ENCODE measurements around the gene CUTA.
A peak's percentile ranks its signal among the peaks of the same experiment; 100 is the strongest.

The CUTA gene, protein sequence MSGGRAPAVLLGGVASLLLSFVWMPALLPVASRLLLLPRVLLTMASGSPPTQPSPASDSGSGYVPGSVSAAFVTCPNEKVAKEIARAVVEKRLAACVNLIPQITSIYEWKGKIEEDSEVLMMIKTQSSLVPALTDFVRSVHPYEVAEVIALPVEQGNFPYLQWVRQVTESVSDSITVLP

DNA sequence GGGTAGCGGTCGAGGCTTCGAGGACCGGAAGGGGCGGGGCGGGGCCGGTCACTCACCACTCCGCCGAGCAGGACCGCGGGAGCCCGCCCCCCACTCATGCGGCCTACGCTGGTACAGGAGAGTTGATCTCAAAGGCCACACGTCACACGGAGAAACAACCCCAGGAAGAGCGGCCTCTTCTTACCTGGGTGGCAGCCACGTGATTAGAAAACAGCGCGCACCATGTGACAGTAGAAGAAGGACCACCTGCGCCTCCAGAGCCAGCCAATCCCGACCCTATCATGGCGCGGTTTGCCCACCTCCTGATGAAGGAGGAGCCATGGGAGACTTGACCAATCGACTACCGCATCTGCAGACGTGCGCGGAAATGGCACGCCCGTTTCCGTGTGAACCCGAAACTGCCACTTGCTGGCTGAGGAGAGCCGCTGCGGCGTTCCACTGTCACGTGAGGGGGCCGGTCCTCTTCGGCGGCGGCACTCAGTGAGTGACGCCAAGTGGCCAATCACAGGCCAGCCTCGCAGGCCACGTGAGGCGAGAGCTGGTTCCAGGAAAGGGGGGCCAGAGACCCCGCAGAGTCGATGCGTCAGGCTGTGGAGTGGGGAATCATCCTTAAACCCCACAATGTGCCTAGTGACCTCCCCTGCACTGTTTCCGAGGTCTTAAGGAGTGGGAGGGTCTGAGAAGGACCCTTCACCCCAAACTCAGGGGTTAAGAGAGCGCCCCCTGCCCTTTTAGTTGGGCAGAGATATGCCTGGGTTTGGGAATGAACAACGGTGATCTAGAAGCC lies at the start of gene CUTA:
TSS of gene CUTA (minus strand) at position 205 of the 787 bp plus-strand sequence. CDS start at position 98, 107 bp downstream.
- peak; percentile 96 for DNase-seq

DNA sequence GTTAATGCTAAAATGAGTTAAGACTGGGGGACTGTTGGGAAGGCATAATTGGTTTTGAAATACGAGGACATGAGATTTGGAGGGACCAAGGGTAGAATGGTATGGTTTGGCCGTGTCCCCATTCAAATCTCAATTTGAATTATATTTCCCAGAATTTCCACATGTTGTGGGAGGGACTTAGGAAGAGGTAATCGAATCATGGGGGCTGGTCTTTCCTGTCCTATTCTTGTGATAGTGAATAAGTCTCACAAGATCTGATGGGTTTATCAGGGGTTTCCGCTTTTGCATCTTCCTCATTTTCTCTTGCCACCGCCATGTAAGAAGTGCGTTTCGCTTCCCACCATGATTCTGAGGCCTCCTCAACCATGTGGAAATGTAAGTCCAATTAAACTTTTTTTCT lies 49.2 kb upstream of the CUTA start:
- DNase-seq, result no peak

DNA sequence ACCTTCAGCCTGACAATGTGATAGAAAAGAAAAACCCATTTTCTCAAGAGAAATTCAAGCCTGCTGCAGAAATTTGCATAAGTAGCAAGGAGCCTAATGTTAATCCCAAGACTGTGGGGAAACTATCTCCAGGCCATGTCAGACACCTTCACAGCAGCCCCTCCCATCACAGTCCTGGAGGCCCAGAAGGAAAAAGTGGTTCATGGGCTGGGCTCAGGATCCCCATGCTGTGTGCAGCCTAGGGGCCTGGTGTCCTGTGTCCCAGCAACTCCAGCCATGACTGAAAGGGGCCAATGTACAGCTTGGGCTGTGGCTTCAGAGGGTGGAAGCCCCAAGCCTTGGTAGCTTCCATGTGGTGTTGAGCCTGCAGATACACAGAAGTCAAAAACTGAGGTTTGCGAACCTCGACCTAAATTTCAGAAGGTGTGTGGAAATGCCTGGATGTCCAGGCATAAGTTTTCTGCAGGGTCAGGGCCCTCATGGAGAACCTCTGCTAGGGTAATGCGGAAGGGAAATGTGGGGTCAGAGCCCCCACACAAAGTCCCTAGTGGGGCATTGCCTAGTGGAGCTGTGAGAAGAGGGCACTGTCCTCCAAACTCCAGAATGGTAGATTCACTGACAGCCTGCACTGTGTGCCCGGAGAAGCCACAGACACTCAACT lies 48.3 kb upstream of the CUTA start:
- no peak for DNase-seq

DNA sequence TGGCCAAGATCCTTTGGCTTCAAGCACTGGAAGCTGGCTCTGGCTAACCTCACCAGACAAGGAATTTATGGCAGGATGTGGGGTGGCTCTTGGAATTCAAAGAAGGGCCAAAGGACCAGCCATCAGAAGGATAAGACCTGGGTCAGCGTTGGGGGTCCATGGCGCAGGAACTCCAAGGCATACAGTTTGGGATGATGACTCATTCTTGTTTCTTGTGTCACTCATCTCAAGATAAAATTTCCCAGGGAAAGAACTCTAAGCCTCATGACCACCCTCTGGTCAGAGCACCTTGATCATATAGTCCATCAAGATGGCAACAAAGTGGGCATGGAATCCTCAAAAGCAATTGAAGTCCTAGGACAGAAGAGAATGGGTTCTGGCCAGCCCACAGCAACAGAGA lies 41.3 kb upstream of the CUTA start:
- DNase-seq, result no peak

DNA sequence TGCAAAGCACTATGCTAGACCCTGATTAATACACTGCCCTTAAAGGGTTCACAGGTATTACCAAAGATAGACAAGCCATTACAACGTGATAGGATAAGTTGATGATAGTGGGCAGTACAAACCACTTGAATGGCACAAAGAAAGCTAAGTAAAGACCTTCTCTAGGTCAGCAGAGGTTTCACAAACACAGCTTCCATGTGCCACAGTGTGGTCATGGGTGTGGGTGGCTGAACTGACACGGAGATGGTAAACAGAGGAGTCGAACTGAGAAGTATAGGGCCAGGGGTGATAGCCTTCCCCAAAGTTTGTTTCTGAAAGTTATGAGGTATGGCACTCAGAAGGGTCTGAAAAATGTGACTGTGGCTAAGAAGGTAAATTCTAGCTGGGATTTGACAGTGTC lies 40.8 kb upstream of the CUTA start:
- no peak for DNase-seq

DNA sequence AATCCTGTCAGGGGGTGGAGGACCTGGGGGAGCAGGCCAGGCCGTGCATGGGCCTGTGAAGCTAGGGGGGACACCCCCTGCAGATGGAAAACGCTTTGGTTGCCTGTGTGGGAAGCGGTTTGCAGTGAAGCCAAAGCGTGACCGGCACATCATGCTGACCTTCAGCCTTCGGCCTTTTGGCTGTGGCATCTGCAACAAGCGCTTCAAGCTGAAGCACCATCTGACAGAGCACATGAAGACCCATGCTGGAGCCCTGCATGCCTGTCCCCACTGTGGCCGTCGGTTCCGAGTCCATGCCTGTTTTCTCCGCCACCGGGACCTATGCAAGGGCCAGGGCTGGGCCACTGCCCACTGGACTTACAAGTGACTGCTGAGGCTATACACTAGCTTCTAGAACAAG lies 38.2 kb upstream of the CUTA start:
- no peak for DNase-seq

DNA sequence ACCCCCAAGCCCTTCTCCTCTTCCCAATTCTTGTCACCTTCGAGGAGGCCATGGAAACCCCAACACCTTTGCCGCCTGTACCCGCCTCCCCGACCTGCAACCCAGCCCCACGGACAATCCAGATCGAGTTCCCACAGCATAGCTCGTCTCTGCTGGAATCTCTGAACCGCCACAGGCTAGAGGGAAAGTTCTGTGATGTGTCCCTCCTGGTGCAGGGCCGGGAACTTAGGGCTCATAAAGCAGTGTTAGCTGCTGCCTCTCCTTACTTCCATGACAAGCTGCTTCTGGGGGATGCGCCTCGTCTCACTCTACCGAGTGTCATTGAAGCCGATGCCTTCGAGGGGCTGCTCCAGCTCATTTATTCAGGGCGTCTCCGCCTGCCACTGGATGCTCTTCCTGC lies 37.1 kb upstream of the CUTA start:
- no peak for DNase-seq

DNA sequence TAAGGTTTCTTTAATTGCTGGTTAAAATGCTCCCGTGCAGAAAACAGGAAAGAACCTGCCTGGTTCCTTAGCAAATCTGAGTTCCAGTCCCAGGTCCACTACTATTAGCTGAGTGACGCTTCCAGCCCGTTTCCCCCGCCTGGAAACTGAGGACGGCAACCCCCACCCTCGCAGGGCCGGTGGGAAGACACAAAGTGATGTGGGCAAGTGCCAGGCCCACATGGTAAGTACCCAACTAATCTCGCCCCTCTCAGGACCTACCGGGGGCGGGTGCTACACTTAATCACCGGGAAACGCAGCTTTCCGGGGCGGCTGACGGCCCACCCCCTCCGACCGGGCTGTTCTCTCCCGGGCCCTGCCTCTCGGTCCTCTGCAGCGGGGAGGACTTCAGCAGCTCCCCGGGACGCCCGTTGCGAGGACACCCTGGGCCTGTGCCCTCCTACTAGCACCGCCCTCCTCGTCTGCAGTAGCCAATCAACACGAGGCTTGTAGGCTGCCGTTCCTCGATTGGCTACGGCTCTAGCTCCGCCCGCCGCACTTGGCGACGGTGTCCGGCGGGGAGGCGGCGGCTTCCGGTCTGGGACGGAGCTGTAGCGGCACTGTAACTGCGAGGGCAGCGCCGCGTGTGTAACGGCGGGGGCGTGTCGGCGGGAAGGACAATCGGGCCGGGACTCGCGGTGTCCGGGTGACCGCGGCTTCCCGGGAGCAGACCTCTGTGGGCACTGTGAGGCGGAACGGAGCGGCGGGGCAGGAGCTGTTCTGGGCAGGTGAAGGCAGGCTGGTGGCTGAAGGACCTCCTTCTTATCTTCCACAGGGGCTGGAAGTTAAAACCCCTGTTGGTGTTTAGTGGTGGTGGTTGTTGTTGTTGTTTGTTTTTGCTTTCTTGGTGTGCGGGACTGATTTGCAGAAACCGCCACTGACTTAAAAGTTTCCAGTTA lies 36.4 kb upstream of the CUTA start, which contains the start of gene ZBTB9:
TSS of gene ZBTB9 (plus strand) at position 568 of the 938 bp plus-strand sequence. CDS start 525 bp downstream, outside the sequence.
- DNase-seq, result peak; percentile 79

DNA sequence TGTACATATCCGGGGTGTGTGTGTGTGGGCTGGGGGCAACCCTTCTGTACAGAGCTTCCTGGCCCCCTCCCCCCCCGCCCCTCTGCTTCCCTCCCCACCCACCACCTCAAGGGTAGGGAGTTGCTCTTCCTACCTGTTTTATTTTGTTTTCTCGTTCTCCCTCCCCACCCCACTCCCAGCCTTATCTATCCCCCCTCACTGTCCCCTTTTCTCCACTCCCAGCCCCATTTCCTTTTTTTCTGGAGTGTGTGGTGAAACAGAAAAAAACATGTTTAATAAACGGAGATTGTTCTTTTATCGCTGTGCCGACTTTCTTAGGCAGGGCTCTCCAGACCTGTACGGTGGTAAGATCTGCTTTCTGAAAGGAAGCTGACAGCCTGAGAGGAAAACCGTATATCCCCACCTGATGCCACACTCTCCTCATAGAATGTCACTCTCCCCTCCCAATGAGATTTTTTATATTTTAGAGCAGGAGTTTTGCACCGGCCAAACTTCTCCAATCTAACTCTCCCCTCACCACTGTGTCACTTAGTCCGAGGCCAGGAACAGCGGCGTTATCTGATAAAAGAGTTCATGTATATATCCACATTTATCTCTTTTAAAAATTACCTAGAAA lies 35.6 kb upstream of the CUTA start:
- no peak for DNase-seq

DNA sequence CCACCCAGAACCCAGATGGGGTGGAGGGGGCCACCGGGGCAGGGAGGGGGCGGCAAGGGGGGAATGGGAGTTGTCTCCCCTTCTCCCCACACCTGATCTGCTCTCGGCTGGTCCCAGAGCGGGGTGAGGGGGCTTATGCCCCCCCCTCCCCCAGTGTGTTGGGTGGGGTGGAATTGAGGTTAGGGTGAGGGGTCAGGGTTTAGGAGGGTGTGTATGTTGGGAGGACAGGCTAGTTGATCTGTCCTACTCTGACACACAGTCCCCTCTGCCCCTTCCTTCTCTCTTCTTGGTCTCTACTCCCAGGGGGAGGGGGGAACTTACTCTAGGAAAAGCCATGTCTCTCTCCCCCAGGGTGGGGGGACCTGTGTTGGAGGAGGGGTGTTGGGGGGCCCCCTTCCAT lies 34.6 kb upstream of the CUTA start:
- DNase-seq, result no peak

DNA sequence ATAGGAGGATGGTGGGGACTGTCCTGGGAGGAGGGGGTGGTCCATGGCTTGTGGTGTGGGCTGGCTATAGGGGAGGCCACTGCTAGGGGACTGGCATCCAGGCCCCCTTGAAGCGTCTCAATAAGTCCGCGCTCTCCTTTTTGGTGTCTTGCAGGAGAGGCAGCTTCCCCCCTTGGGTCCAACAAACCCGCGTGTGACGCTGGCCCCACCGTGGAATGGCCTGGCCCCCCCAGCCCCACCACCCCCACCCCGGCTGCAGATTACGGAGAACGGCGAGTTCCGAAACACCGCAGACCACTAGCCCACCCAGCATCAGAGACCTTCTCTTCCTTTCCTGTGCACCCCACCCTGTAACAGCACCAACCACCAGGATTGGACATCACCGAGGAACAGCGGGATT lies 33.7 kb upstream of the CUTA start:
- DNase-seq, result no peak

DNA sequence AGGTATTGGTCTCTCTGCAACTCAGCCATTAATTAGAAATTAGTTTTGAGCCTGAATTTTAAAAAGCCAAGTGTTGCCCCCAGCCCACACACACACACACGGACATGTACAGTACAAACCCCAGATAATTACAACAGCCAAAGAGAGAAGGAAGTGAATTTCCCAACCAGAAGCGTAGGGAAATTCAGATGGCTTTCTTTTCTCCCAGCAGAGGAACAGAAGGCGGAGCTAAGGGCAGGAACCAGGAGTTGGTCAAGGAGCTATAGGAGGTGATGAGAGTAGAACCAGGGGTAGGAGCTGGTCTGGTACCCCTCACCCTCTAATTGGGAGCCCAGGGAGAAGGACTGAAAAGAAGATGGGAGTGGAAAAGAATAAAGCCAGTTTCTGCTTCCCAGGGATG lies 32.5 kb upstream of the CUTA start:
- no peak for DNase-seq

DNA sequence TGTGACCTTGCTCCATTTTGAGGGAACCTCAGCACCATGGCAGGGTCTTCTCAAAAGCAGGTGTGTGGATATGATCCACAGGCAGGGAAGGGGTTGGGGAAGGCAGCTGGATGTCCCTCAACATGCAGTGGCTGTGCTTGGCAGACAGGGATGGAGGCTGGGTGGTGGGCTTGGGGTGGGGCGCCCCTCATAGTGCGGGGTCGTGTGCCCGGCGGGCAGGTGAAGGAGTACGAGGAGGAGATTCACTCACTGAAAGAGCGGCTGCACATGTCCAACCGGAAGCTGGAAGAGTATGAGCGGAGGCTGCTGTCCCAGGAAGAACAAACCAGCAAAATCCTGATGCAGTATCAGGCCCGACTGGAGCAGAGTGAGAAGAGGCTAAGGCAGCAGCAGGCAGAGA lies 28.4 kb upstream of the CUTA start:
- DNase-seq, result no peak

DNA sequence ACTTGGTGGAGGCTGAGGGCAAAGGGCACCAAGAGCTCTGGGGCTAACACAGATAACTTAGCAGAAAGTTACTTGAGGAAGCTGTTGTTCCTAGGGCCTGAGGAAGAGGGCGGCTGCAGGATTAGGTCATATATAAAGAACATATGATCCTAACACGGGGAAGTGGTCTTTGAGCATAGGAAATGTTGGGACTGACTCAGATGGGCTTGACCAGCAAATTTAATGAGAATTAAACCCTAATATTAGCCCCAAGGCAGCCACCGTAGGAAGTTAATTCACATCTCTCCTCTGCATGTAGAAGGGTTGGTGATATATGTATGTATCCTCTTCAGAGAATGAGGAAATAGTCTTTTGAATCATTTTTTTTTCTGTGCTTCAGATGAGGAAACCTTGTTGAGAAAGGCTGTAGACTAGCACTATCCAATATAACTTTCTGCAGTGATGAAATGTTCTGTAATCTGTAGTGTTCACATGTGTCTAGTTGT lies 27.3 kb upstream of the CUTA start:
- DNase-seq, result no peak

DNA sequence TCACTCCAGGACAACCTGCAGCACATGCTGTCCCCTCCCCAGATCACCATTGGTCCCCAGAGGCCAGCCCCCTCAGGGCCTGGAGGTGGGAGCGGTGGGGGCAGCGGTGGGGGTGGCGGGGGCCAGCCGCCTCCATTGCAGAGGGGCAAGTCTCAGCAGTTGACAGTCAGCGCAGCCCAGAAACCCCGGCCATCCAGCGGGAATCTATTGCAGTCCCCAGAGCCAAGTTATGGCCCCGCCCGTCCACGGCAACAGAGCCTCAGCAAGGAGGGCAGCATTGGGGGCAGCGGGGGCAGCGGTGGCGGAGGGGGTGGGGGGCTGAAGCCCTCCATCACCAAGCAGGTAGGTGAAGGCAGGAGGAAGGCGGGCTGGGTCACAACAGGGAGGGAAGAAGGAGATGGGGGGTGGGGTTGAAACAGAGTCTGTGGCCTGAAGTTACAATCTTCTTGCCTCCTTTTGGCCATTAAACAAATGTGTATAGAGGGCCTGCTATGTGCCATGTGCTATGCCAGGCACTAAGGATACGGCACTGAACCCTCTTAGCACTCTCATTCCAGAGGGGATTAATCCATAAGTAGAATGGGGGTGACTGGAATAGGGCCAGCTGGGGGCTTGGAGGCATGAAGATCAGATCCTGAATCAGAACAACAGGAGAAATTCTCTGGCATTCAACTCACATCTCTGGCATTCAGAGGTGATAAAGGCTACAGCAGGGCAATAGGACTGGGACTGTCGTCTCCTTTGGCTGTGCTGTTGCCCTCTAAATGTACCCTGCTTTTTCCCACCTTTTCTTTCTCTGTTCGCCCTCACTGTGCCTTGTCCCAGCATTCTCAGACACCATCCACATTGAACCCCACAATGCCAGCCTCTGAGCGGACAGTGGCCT lies 26.0 kb upstream of the CUTA start:
- DNase-seq, result no peak

DNA sequence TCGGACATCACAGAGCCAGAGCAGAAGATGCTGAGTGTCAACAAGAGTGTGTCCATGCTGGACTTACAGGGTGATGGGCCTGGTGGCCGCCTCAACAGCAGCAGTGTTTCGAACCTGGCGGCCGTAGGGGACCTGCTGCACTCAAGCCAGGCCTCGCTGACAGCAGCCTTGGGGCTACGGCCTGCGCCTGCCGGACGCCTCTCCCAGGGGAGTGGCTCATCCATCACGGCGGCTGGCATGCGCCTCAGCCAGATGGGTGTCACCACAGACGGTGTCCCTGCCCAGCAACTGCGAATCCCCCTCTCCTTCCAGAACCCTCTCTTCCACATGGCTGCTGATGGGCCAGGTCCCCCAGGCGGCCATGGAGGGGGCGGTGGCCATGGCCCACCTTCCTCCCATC lies 25.1 kb upstream of the CUTA start:
- no peak for DNase-seq

DNA sequence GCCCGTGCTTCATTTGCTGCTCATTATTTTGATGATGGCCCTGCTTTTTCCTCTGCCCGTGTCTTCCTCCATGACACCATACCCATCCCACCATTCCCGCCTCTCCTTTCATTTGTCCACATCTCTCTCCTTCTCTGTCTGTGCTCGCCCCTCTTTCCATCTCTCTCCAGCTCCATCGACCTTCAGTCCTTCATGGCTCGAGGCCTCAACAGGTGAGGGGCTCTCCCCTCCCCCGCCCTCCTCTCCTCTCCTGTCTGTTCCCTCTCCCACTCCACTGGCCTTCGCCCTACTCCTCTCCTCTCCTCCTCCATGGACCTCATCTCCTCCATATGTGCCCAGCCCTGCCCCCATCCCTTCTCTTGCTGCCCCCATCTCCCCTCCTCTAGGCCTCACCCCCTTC lies 24.4 kb upstream of the CUTA start:
- no peak for DNase-seq

DNA sequence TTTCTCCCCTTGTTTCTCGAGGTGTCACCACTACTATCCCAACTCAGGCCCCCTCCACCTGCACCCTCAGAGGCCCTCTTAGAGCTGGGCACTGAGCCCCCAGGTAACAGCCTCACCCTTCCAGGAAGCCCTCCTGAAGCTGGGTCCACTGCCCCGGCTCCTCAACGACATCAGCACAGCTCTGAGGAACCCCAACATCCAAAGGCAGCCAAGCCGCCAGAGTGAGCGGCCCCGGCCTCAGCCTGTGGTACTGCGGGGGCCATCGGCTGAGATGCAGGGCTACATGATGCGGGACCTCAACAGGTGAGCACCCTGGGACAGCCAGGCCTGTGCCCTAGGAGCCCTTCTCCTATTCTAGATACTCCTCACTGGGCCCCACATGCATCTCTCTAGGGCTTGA lies 23.6 kb upstream of the CUTA start:
- no peak for DNase-seq

DNA sequence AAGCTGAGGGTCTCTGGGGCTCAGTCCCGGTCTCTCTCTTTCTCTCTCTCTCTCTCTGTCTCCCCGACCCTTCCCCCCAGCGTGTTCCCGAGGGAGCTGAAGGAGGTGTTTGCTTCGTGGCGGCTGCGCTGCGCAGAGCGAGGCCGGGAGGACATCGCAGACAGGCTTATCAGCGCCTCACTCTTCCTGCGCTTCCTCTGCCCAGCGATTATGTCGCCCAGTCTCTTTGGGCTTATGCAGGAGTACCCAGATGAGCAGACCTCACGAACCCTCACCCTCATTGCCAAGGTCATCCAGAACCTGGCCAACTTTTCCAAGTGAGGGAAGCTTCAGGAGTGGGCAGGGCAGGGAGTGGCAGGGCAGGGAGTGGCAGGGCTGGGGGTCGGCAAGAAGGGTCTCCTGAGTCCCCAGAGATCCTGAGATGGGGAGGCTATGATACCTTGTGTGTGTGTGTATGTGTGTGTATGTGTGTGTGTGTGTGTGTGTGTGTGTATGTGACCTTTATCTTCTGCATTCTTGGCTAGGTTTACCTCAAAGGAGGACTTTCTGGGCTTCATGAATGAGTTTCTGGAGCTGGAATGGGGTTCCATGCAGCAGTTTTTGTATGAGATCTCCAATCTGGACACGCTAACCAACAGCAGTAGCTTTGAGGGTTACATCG lies 22.9 kb upstream of the CUTA start:
- DNase-seq, result no peak

DNA sequence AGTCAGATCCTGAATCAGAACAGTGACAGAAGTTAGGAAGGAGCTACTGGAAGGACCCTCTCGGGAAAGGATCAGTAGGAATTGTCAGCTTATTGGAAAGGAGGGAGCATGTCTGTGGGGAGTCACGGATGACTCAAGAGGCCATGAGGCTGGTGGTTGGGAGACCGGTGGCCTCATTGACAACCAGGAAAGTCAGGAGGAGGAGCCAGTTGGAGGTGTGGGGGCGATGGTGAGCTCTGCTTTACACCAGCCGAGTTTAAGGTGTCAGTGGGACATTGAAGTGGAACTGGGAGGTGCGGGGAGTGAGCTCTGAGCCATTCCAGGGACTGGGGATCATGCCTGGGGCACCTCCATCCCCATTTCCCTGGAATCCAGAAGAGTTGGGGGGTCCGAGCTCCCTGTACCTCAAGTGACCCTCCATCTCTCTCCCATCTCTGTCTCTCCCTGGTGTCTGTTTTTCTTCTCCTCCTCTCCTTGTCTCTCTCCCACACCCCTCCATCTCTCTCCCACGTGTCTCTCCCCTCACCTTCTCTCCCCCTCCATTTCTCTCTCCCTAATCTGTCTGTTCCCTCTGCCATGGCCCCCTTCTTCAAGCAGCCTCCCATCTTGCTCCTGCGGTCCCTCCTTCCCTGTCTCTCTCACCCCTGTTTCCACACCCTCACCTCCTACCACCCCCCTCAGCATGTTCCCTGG lies 22.2 kb upstream of the CUTA start:
- DNase-seq, result no peak

Measured in NCI-H1048 (cell line).